K562 (cell line): ENCODE results near the gene SBK3. TPM values are rescaled to one million over a fixed set of nuclear protein-coding genes. Genes with fewer than 3 reads are reported as not detected.

Source experiments
- DLX4 ChIP-seq: fragments of 250-450 bp; sonication (Bioruptor Pico); IDR thresholded peaks from 2 replicates; pipeline ENCODE4 v1.6.1; 2021; ENCODE audit warnings: mild to moderate bottlenecking
- ESRRB ChIP-seq: fragments of 250-450 bp; sonication (Bioruptor Pico); IDR thresholded peaks from 2 replicates; pipeline ENCODE4 v1.5.0; 2020; ENCODE audit warnings: mild to moderate bottlenecking, moderate library complexity, borderline replicate concordance
- FOXJ2 ChIP-seq: fragments of 200-800 bp; sonication (Bioruptor generic); IDR thresholded peaks from 2 replicates; pipeline ENCODE4 v1.6.1; 2016; ENCODE audit warnings: missing genetic modification characterization, missing compliant biosample characterization
- GATA2 ChIP-seq: sonication (generic); formaldehyde crosslinking; IDR thresholded peaks from 2 replicates; pipeline ENCODE4 v1.4.0; 2020; ENCODE audit warnings: mild to moderate bottlenecking, missing genetic modification reagents
- NR2F6 ChIP-seq: fragments of 450-650 bp; formaldehyde crosslinking; IDR thresholded peaks from 2 replicates; pipeline ENCODE4 v1.4.0; 2020; ENCODE audit warnings: mild to moderate bottlenecking
- USF1 ChIP-seq: sonication (generic); formaldehyde crosslinking; IDR thresholded peaks from 2 replicates; pipeline ENCODE4 v1.9.0; 2022; ENCODE audit warnings: mild to moderate bottlenecking, missing genetic modification reagents
- ZBTB7A ChIP-seq: IDR thresholded peaks from 2 replicates; pipeline ENCODE4 v1.6.1; 2011; ENCODE audit warnings: low read depth, mild to moderate bottlenecking, low read length, moderate library complexity, borderline replicate concordance; ENCODE audit not compliant: control insufficient read depth
- ZFP36 ChIP-seq: fragments of 150-350 bp; IDR thresholded peaks from 2 replicates; pipeline ENCODE4 v1.6.1; 2018; ENCODE audit warnings: low read length, low read depth; ENCODE audit not compliant: partially characterized antibody
- ZNF79 ChIP-seq: fragments of 250-450 bp; sonication (Bioruptor Pico); IDR thresholded peaks from 2 replicates; pipeline ENCODE4 v1.4.0; 2020; ENCODE audit warnings: low read depth, mild to moderate bottlenecking, moderate library complexity
- ZSCAN32 ChIP-seq: fragments of 450-650 bp; formaldehyde crosslinking; IDR thresholded peaks from 2 replicates; pipeline ENCODE4 v1.4.0; 2020; ENCODE audit warnings: mild to moderate bottlenecking, moderate library complexity
- polyA plus RNA-seq, 8 experiments: library from polyadenylated mRNA; depleted of rRNA in 4 of 8; stranded (reverse) in 5 of 8; unstranded in 3 of 8; fragments of >200 nt; fragmentation: Nextera tagmentation in 2 of 8; fragmentation: Illumina TruSeq in 1 of 8; extraction: Ambion mirVana in 2 of 8; extraction: Trizol in 1 of 8; gene quantifications; 2 replicates each; pipeline versions ENCODE4 v1.2.1 to v1.2.3, GENCODE V29; 2011 to 2014; ENCODE audit warnings: inconsistent platforms in 1 of 8, missing spikeins in 1 of 8
- total RNA-seq, 7 experiments: library from RNA; depleted of rRNA in 6 of 7; stranded (reverse); fragments of >200 nt in 6 of 7; fragmentation: Illumina TruSeq in 2 of 7; extraction: Trizol in 2 of 7; gene quantifications; 2 replicates each; pipeline versions ENCODE4 v1.2.1 to v1.2.3, GENCODE V29; 2011 to 2021; ENCODE audit warnings: low replicate concordance in 1 of 7
- TF ChIP-seq, protein P1 (sequence below): fragments of 450-650 bp; IDR thresholded peaks from 2 replicates; pipeline ENCODE4 v1.6.1; 2016; ENCODE audit warnings: mild to moderate bottlenecking, moderate library complexity
- TF ChIP-seq, protein P2 (sequence below): sonication (generic); formaldehyde crosslinking; IDR thresholded peaks from 2 replicates; pipeline ENCODE4 v1.5.0; 2020; ENCODE audit warnings: missing genetic modification reagents

SBK3 gene
- total and polyA plus RNA-seq, 9 of the 15 experiments (the other 6 are each of a cell fraction or from before 2014, with no cell fraction given), result 0.11 to 0.43 (median 0.13) TPM; not detected in 6

- TF ChIP-seq, protein P1, sequence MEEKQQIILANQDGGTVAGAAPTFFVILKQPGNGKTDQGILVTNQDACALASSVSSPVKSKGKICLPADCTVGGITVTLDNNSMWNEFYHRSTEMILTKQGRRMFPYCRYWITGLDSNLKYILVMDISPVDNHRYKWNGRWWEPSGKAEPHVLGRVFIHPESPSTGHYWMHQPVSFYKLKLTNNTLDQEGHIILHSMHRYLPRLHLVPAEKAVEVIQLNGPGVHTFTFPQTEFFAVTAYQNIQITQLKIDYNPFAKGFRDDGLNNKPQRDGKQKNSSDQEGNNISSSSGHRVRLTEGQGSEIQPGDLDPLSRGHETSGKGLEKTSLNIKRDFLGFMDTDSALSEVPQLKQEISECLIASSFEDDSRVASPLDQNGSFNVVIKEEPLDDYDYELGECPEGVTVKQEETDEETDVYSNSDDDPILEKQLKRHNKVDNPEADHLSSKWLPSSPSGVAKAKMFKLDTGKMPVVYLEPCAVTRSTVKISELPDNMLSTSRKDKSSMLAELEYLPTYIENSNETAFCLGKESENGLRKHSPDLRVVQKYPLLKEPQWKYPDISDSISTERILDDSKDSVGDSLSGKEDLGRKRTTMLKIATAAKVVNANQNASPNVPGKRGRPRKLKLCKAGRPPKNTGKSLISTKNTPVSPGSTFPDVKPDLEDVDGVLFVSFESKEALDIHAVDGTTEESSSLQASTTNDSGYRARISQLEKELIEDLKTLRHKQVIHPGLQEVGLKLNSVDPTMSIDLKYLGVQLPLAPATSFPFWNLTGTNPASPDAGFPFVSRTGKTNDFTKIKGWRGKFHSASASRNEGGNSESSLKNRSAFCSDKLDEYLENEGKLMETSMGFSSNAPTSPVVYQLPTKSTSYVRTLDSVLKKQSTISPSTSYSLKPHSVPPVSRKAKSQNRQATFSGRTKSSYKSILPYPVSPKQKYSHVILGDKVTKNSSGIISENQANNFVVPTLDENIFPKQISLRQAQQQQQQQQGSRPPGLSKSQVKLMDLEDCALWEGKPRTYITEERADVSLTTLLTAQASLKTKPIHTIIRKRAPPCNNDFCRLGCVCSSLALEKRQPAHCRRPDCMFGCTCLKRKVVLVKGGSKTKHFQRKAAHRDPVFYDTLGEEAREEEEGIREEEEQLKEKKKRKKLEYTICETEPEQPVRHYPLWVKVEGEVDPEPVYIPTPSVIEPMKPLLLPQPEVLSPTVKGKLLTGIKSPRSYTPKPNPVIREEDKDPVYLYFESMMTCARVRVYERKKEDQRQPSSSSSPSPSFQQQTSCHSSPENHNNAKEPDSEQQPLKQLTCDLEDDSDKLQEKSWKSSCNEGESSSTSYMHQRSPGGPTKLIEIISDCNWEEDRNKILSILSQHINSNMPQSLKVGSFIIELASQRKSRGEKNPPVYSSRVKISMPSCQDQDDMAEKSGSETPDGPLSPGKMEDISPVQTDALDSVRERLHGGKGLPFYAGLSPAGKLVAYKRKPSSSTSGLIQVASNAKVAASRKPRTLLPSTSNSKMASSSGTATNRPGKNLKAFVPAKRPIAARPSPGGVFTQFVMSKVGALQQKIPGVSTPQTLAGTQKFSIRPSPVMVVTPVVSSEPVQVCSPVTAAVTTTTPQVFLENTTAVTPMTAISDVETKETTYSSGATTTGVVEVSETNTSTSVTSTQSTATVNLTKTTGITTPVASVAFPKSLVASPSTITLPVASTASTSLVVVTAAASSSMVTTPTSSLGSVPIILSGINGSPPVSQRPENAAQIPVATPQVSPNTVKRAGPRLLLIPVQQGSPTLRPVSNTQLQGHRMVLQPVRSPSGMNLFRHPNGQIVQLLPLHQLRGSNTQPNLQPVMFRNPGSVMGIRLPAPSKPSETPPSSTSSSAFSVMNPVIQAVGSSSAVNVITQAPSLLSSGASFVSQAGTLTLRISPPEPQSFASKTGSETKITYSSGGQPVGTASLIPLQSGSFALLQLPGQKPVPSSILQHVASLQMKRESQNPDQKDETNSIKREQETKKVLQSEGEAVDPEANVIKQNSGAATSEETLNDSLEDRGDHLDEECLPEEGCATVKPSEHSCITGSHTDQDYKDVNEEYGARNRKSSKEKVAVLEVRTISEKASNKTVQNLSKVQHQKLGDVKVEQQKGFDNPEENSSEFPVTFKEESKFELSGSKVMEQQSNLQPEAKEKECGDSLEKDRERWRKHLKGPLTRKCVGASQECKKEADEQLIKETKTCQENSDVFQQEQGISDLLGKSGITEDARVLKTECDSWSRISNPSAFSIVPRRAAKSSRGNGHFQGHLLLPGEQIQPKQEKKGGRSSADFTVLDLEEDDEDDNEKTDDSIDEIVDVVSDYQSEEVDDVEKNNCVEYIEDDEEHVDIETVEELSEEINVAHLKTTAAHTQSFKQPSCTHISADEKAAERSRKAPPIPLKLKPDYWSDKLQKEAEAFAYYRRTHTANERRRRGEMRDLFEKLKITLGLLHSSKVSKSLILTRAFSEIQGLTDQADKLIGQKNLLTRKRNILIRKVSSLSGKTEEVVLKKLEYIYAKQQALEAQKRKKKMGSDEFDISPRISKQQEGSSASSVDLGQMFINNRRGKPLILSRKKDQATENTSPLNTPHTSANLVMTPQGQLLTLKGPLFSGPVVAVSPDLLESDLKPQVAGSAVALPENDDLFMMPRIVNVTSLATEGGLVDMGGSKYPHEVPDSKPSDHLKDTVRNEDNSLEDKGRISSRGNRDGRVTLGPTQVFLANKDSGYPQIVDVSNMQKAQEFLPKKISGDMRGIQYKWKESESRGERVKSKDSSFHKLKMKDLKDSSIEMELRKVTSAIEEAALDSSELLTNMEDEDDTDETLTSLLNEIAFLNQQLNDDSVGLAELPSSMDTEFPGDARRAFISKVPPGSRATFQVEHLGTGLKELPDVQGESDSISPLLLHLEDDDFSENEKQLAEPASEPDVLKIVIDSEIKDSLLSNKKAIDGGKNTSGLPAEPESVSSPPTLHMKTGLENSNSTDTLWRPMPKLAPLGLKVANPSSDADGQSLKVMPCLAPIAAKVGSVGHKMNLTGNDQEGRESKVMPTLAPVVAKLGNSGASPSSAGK, result no peak
- no peak for TF ChIP-seq ESRRB (CRISPR knock-in tag)
- peak; percentile 30; the same call in 1 of the 2 replicates for TF ChIP-seq USF1 (CRISPR knock-in tag)
- TF ChIP-seq, protein P2, sequence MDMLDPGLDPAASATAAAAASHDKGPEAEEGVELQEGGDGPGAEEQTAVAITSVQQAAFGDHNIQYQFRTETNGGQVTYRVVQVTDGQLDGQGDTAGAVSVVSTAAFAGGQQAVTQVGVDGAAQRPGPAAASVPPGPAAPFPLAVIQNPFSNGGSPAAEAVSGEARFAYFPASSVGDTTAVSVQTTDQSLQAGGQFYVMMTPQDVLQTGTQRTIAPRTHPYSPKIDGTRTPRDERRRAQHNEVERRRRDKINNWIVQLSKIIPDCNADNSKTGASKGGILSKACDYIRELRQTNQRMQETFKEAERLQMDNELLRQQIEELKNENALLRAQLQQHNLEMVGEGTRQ (CRISPR knock-in tag), result no peak
- TF ChIP-seq ZSCAN32 (CRISPR knock-in tag), result no peak
- no peak for TF ChIP-seq GATA2 (CRISPR knock-in tag)
- TF ChIP-seq ZNF79 (CRISPR knock-in tag), result no peak
- no peak for TF ChIP-seq DLX4 (CRISPR knock-in tag)
- no peak for TF ChIP-seq ZFP36
- no peak for TF ChIP-seq NR2F6
- peak; percentile 62; the same call in 1 of the 2 replicates for TF ChIP-seq ZBTB7A
- TF ChIP-seq FOXJ2 (tag), result no peak
These were observed 1.3 kb downstream of the SBK3 start (continued) for GRCh38 chr19:55544014-55544413.
